Measurements from ENCODE around the gene SYT6.
A peak's percentile ranks its signal among the peaks of the same experiment; 100 is the strongest.

Gene SYT6

GRCh38 chr1:114116086-114116485, 37.6 kb downstream of the SYT6 start:
- no peak for DNase-seq

- DNase-seq: no peak
Measured at GRCh38 chr1:114114185-114115094, 39.2 kb downstream of the SYT6 start.

- no peak for DNase-seq
Measured at GRCh38 chr1:114113411-114114184, 40.1 kb downstream of the SYT6 start.

GRCh38 chr1:114112775-114113174, 40.9 kb downstream of the SYT6 start:
- DNase-seq: no peak

GRCh38 chr1:114111731-114112641, 41.7 kb downstream of the SYT6 start:
- DNase-seq: no peak

- DNase-seq: no peak
Measured at GRCh38 chr1:114109981-114110380, 43.7 kb downstream of the SYT6 start.

- peak; percentile 53 for DNase-seq
Measured at GRCh38 chr1:114108751-114109255, 44.9 kb downstream of the SYT6 start.

- no peak for DNase-seq
Measured at GRCh38 chr1:114107474-114108435, 45.9 kb downstream of the SYT6 start.

- DNase-seq: peak; percentile 53
Measured at GRCh38 chr1:114105421-114105979, 48.2 kb downstream of the SYT6 start.

GRCh38 chr1:114104949-114105348, 48.7 kb downstream of the SYT6 start:
- no peak for DNase-seq

- DNase-seq: peak; percentile 39
Measured at GRCh38 chr1:114103992-114104391, 49.7 kb downstream of the SYT6 start.

- DNase-seq: no peak
Measured at GRCh38 chr1:114102136-114102535, 51.5 kb downstream of the SYT6 start.

GRCh38 chr1:114100148-114100547, 53.5 kb downstream of the SYT6 start:
- no peak for DNase-seq

- DNase-seq: no peak
Measured at GRCh38 chr1:114099268-114099667, 54.4 kb downstream of the SYT6 start.

- DNase-seq: no peak
Measured at GRCh38 chr1:114097109-114097508, 56.6 kb downstream of the SYT6 start.

- no peak for DNase-seq
Measured at GRCh38 chr1:114094675-114095074, 59.0 kb downstream of the SYT6 start.

- no peak for DNase-seq
Measured at GRCh38 chr1:114094363-114094634, 59.4 kb downstream of the SYT6 start.

GRCh38 chr1:114093624-114094362, 59.9 kb downstream of the SYT6 start:
- DNase-seq: no peak

GRCh38 chr1:114092186-114093062, 61.2 kb downstream of the SYT6 start:
- no peak for DNase-seq

GRCh38 chr1:114091711-114092110, 62.0 kb downstream of the SYT6 start:
- no peak for DNase-seq

Data from femur (tissue), 1 donor.